SK-N-MC (cell line): ENCODE measurements around the gene NAPSA.

Experiments
- EZH2 ChIP-seq: fragments of 200-600 bp; sonication (generic); IDR thresholded peaks from one replicate; pipeline ENCODE4 v1.6.1; 2017; ENCODE audit warnings: antibody characterized with exemption
- FOXP2 ChIP-seq: optimal IDR thresholded peaks from 2 replicates; pipeline ENCODE3; 2011; ENCODE audit warnings: mild to moderate bottlenecking, moderate library complexity; ENCODE audit not compliant: insufficient read depth; ENCODE audit errors: extremely low read length, control extremely low read depth

GRCh38 chr19:50328873-50329145 lies 36.6 kb downstream of the NAPSA start:
- TF ChIP-seq EZH2: no peak
- TF ChIP-seq FOXP2: no peak
